CD4-positive, alpha-beta T cell treated with Interleukin-6 at 100 ng/mL for 8 hours (primary cell): ENCODE results near the gene PRKAR1A.

Experiments
- DNase-seq: peaks from one replicate; pipeline ENCODE4 v3.0.0-alpha.2; 2020; ENCODE audit warnings: mixed read lengths, low spot score

PRKAR1A gene

DNA sequence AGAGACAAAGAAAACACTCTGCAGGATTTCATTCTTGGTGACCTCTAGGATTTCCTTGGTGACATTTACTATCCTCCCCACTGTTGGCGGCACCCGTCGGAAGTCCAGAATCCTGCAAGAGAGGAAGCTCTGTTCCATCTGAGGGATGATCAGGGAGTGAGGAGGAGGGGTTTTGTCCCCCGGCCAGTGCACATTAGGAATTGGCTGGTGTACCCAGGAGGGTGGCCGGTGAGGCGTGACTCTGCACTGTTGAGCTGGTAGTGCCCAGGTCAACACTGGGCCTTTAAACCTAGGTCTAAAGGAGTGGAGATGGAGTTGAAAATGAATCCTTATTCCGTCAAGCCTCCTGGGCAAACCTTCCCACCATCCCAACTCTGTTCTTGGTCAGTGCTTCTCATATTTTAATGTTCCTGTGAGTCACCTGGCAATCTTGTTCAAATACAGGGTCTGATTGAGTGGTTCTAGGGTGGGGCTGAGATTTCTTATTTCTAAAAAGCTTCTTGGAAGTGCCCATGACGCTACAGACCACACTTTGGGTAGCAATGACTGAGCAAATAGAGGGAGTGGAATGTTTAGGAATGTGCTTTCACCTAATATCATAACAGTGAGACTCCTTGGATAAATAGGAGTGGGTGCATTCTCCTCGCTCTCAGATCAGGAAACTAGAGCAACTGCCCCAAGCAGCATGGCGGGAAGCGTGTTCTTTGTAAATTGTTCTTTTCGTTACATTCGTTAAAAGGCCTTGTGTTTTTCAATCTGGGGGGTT lies 30.7 kb downstream of the PRKAR1A start:
- DNase-seq: no peak

DNA sequence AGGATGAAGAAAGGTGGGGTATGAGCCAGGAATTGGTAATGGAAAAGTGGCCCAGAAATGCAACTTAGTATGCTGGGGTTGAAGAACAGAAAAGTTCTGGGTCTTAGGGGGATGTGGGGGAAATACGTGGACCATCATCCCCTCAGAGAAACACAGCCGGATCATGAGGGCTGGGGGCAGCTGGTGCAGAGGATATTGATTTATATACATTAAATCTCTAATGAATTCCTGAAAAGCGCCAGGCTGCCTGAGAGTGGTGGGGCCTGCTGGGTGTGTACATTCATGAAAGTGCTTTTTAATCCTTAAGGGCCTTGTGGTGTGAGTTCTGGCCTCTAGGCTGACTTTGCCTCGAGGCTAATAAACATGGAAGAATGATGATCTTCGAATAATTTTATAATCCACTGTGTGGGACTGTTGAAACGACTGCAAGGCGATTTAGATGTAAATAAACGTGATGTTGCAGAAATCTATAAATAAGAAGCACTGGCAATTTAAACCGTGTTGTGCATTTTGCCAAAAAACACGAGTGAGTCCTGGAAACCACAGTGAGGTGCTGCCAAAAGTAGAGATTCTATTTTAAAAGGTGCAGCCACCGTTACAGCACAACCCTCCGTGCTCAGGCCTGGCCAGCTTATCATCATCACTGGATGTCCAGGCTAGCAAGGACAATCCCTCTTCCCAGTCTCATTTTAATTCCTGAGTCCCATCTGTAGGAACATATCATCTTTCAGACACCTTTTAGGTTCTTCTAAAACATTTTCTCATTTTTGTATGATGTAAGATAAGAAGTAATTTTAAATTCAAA lies 32.1 kb downstream of the PRKAR1A start:
- no peak for DNase-seq

DNA sequence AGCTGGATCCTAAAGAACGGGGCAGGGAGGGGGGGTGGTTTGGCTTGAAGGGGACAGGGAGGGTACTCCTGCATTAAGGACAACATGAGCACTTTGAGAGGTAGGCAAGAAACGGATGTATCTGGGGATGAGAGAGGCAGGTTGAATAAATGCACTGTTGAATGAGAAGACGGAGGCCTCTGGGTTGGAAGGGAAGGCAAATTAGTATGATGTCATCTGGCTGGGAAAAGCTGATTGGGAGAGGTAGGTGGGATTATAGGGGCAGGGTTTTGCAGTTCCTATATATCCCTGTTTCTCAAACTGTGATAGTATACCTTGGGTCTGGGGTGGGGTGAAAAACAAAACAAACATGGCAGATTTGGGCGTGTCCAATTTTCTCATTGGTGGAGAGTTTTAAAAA lies 44.3 kb downstream of the PRKAR1A start:
- no peak for DNase-seq

DNA sequence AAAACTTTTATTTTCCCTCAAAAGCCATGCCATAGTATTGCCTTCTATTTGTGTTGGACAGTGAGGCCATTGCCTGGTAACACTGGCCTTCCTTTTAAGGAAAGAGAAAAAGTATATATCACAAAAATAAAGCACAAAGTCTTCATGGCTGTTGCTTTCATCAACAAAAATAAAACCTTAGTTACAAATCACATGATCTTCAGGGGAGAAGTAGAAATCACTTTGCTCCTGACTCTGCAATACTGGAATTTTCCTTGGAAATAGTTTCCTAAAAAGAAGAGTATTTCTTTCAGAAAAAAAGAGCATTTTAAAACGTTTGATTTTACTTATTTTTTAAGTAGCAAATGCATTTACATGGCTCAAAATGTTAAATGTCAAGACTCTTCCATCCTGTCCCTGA lies 47.1 kb downstream of the PRKAR1A start:
- no peak for DNase-seq

DNA sequence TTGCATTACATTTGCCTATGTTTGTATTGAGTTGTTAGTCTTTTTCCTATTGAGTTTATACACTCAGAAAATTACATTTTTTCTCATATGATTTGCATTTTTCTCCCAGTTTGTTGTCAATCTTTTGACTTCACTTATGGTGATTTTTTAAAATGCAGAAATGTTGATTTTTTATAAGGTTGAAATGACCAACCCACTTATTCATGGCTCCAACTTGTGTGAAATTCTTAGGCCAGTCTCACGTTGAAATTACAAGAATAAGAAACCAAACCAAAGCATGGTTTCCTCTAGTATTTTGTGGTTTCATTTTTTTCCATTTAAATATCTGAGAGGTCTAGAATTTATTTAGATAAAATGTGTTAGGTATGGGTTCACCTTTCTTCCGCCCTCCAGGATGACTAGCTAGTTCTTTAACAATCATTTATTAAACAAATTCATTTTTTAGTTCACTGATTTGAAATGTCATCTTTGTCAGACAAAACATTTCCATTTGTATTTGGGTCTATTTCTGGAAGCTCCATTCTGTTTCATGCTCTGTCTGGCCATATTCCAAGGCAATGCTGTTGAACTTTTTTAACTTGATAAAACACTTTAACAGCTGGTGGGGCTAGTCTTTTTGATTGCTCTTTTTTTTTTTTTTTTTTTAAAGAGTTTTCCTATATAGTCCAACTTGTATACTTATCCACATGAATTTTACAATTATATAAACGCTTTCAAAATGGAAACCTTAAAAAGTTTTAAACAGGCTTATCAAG lies 48.9 kb downstream of the PRKAR1A start:
- DNase-seq: no peak

DNA sequence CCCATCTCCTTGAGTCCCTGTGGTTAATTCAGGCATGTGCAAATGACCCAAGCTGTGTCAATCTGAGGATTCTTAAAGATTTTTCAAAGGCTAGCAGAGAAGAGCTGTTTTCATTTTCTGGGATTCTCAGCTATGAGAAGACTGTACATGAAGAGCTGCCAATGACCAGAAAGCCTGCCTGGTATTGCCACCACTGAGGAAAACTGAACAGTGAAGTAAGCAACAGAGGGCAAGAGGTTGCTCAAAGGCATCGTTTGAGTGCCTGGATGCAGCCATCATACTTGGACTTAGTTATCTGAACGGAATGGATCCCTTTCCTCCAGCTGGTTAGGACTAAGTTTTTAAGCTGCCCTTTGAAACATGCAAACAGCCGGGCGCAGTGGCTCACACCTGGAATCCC lies 50.5 kb downstream of the PRKAR1A start:
- no peak for DNase-seq

DNA sequence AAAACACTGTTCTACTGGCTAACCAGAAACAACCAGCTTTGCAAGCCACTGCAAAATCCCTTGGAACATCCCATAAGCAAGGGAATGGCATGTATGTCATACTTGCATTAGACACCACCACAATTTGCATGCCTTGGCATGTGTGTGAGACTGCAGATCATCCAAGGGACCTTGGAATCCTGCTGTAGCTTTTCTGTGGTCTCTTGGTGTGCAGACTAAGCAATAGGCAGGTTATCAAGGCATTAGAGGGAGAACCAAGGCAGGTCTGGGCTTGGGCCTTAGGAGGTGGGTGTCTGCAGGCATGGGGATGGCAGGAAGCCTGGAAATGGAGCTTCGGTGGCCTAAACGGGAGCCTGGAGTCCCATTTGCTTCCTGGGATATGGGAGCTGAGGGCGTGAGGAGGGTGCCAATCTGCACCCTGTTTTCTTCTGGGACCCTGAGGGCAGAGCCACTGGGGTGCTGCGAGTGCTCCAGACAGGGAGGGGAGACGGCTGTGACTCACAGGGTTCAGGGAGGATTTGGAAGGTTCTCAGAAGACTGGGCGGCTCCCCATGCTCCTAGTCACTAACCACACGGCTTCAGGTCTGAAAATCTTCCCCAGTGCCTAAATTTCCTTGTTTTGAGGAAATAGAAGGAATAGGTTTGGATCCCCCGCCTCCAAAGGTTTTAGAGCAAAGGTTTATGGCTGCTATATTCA lies 52.3 kb downstream of the PRKAR1A start:
- no peak for DNase-seq

DNA sequence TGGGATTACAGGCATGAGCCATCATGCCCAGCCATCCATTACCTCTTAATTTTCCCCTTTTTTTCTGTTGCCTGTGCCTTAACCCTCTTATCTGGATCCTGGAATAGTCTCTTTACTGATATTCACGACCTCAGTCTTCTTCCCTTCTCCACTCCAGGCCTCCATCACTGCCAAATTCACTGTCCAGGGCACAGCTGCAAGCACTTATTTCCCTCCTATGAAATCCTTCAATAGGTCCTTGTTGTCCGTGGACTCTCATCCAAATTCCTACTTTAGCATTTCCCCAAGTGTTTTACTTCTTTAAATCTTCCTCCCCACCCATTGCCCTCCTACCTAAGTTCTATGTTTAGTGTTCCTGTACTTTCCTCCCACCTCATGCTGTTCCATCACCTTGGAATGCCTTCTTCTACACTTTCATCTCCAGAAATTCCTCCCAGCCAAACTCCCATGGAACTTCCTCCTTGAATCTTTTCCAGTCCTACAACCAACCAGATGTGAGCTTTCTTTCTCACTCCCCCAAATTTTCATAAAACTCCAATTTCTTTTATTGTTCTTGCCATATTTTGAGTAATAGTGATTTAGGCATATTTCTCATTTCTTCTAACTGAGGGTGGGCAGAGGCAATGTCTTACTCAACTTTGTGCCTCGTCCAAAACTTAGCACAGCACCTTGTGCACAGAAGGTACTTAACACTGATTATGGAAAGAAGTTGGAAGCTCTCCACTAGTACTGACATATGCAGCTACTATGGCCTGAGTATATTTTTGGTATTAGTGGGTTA lies 53.6 kb downstream of the PRKAR1A start:
- DNase-seq: no peak

DNA sequence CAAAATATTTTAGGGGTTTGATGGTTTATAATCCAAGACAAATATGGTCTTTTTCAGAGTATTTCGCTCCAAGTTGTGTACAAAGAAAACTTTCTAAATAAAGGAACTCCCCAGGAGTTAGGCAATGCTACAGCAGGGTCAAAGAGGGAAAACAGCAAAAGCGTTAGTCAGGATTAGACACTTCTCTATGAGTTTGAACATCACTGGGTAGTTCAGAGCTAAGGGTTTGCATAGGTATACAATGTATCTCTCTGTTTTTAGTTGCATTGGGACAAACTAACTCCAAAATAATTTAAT lies 54.2 kb downstream of the PRKAR1A start:
- DNase-seq: no peak

DNA sequence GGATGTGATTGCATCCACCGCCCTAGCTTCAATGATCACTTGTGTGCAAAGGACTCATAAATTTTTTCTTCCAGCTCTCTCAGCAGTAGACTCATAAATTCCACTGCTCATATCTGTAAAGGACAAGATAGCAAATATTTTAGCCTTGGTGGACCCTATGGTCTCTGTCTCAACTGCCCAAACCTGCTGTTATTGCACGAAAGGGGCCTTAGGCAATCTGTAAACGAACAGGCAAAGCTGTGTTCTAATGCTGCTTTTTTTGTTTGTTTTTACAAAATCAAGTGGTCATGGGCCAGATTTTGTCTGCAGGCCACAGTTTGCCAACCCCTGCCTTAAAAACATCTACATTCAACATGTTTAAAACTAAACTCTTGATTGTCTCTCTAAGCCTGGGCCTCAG lies 54.8 kb downstream of the PRKAR1A start:
- DNase-seq: no peak

DNA sequence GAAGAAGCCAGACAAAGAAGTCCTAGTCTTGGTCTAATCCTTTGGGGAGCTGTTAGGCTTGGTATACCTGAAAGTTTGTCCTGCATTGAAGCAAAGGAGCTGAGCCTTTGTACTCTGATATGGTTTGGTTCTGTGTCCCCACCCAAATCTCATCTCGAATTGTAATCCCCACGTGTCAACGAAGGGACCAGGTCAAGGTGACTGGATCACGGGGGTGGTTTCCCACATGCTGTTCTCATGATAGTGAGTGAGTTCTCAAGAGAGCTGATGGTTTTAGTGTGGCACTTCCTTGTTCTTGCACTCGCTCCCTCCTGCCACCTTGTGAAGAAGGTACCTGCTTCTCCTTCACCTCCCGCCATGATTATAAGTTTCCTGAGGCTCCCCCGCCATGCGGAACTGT lies 55.4 kb downstream of the PRKAR1A start:
- no peak for DNase-seq

DNA sequence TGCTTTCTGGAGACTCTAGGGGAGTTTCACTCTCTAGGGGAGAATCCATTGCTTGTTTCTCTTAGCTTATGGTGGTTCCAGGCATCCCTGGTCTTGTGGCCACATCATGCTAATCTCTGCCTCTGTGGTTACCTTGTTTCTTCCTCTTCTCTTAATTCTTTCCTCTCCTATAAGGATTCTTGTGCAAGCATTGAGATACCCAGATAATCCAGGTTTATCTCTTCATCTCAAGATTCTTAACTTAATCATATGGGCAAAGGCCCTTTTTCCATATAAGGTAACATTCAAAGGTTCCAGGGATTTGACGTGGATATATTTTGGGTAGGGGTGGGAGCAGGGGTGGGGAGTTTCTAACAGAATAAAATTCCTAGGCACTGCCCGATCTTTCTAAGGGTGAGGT lies 56.4 kb downstream of the PRKAR1A start:
- DNase-seq: no peak

DNA sequence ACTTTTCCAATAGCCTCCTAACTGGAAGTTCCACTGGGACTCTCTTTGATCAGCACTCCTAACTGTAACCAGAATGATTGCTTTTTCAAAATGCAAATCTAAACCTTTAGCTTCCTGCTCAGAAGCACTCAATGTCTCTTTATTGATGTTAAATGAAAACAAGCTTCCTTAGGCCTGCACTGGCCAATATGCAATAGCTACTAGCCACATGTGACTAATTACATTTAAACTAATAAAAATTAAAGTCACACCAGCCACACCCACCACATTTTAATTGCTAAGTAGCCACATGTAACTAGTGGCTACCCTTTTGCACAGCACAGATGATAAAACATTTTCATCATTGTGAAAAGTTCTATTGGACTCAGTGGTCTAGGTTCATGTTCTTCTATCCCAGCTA lies 57.1 kb downstream of the PRKAR1A start:
- DNase-seq: no peak

DNA sequence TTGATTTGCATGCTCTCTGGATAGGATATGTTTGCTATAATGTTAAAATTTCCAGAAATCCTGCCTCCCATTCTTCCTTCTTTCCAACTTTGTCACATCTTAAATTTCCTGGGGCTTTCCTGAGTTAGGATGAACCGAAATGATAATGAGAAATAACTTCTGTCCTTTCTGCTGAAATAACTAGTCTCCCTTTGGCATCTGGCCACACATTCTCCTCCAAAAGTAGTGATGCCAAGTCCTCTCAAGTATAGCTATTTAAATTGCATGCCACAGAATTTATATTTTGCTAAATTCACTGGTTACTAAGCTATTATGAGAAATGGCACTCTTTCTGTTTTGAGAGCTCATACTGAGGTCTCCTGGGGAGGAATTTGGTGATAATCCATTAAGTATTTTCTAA lies 58.3 kb downstream of the PRKAR1A start:
- DNase-seq: no peak

DNA sequence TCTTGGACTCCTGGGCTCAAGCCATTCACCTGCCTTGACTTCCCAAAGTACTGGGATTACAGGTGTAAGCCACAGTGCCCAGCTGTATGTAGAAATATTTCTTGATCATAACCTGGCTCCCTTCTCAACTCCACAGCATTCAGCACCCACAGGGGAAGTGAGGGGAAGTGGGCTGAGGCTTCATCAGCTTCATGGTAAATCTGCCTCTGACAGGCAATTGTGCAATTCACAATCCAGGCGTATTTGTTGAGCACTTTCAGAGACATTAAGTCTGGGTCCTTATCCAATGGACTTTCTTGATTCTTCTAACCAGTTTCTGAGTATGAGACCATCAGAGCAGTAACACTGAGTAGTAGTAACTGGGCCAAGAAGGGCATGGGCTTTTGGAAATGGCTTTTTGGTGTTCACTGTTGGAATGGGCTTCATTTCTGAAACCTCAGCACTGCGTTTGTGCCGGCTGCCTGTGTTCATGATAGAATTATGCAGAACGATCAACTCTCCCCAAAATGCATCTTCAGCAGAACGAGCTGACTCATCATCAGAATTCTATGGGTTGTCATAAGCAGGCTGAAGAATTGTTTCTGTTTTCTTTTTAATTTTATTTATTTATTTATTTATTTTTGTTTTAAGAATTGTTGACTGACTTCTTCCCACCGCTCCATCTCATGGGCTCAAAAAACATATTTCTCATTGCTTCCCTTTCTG lies 60.1 kb downstream of the PRKAR1A start:
- no peak for DNase-seq

DNA sequence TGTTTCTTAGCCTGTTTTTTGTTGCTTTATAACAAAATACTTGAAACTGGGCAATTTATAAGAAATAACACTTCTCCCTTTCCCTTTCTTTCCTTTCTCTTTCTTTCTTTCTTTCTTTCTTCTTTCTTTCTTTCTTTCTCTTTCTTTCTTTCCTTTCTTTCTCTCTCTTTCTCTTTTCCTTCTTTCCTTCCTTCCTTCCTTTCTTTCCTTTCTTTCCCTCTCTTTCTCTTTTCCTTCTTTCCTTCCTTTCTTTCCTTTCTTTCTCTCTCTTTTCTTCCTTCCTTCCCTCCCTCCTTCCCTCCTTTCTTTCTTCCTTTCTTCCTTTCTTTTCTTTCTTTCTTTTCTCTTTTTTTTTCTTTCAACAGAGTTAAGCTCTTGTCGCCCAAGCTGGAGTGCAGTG lies 61.1 kb downstream of the PRKAR1A start:
- DNase-seq: no peak

DNA sequence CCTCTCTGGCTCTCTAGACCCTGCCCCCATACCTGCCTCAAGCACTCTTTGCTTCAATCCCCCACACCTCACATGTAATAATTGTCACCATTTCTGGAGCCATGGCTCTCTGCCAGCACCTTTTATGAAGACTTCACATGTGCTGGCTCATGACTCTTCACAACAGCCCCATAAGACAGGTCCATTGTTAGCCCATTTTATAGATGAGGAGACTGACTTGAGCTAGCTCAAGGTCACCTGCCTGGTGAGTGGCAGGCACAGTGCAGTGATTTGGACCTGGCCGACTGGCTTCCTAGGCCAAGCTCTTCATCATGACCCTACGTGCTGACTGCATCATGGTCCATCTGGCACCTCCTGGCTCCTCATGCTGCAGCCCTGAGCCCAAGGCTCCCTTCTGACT lies 63.9 kb downstream of the PRKAR1A start:
- DNase-seq: no peak

DNA sequence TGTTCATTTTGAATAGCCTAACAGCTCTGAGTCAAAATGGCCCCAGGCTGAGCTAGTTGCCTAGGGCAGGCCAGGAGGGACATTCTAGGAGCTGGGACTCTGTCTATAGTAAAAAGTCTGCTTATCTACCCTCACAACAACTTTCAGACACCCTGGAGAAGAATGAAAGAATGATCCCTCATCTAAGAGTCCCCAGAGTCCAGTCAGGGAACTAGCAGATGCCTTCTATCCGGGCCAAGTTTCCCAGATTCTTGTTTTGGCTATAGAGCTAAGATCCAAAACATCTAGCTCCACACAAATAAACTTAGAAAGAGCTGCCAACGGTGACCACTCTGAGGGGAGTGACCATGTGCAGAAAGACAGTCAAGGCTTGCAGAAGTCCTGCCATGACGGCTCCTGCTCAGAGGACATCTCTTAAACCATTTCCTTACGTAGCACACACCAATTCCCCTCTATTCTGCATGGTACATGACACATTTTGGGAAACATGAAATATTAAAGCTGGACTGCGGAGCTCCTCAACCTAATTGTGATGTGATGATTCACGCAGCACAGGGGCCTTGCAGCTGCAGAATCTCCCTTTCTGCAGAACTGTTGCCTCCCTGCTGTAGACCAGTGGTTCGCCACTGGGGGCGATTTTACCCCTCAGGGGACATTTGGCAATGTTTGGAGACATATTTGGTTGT lies 64.7 kb downstream of the PRKAR1A start:
- no peak for DNase-seq

DNA sequence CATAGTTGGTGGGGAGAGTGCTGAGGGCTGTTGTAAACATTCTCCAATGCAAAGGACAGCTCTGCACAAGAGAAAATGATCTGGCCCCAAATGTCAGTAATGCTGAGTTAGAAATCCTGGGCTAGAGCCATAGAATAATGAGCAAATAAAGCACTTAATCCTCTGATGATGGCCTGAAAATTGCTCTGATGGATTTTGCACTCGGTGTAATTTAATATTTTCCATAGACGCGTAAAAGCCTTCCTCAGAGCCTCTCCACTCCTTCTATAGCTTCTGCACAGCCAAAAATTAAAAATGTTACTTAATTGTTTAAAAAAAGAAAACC lies 65.2 kb downstream of the PRKAR1A start:
- DNase-seq: no peak

DNA sequence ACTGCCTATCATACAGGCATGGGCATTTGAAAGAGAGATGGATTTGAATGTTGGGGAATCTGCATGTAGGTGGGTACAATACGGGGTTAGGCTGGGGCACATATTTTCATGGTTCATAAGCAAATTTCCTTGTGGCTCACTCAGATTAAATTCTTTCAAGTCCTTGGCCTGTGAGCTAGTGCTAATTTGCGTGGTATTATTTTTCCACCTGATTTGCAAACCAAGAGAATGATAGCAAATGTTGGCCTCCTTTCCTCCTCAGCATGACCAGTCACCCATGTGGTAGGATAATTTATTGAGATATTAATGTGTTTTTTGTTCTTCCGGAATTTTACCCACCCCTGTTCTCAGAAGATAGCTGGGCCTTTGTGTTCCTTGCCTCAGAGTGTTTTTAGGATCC lies 66.0 kb downstream of the PRKAR1A start:
- no peak for DNase-seq
